ENCODE results near the gene ASZ1. TPM values are rescaled to one million over a fixed set of nuclear protein-coding genes. Genes with fewer than 3 reads are reported as not detected.
A peak's percentile ranks its signal among the peaks of the same experiment; 100 is the strongest.

Gene ASZ1
- total and polyA plus RNA-seq, 7 donors = not detected

GRCh38 chr7:117399820-117400422 lies 27.4 kb downstream of the ASZ1 start:
- no peak for DNase-seq
- no peak for ATAC-seq
- intact Hi-C loops (cut with DNase I) = no loop called here
- H3K36me3 ChIP-seq (ENCODE audit: insufficient read depth in 1 of 2, low read depth in 1 of 2) = no peaks in the 10 kb centered on the region
- WGBS, 3 donors = 54 to 55% (median 54%) methylated on average over 4 of the region's 4 CpGs
- H3K4me3 ChIP-seq = no peak overlapping the region
- H3K9me3 ChIP-seq = no peaks in the 10 kb centered on the region
- TF ChIP-seq CTCF (IDR thresholded peaks at IDR 0.05) = peak; percentile 14
- H3K27ac ChIP-seq = no peak overlapping the region
- H3K27me3 ChIP-seq (ENCODE audit: insufficient read depth in 3 of 3, low read length in 2 of 3) = no peaks in the 10 kb centered on the region
- no peaks in the 10 kb centered on the region for H3K4me1 ChIP-seq

GRCh38 chr7:117395743-117396142 lies 31.6 kb downstream of the ASZ1 start:
- Histone ChIP-seq H3K36me3 (ENCODE audit: insufficient read depth in 1 of 2, low read depth in 1 of 2) (no peaks in the 10 kb centered on the region), H3K27me3 (ENCODE audit: insufficient read depth in 3 of 3, low read length in 2 of 3) (no peaks in the 10 kb centered on the region), H3K4me3 (no peak overlapping the region), H3K9me3 (no peaks in the 10 kb centered on the region), H3K4me1 (no peaks in the 10 kb centered on the region), H3K27ac (no peak overlapping the region)
- intact Hi-C loops (cut with DNase I) = no loop called here
- ATAC-seq (no peak), DNase-seq (no peak)
- no peak for TF ChIP-seq CTCF (IDR thresholded peaks at IDR 0.05)

GRCh38 chr7:117393781-117394180 lies 33.5 kb downstream of the ASZ1 start:
- no peaks in the 10 kb centered on the region for H3K9me3 ChIP-seq
- no peaks in the 10 kb centered on the region for H3K4me1 ChIP-seq
- 76 to 85% (median 77%) methylated on average over 1 of the region's 1 CpG for WGBS, 3 donors
- TF ChIP-seq CTCF (IDR thresholded peaks at IDR 0.05) = no peak
- no peak for ATAC-seq
- no peak for DNase-seq
- H3K4me3 ChIP-seq = no peak overlapping the region
- no peak overlapping the region for H3K27ac ChIP-seq
- no peaks in the 10 kb centered on the region for H3K36me3 ChIP-seq (ENCODE audit: insufficient read depth in 1 of 2, low read depth in 1 of 2)
- no peaks in the 10 kb centered on the region for H3K27me3 ChIP-seq (ENCODE audit: insufficient read depth in 3 of 3, low read length in 2 of 3)
- intact Hi-C loops (cut with DNase I) = no loop called here

GRCh38 chr7:117389871-117390270 lies 37.4 kb downstream of the ASZ1 start:
- TF ChIP-seq CTCF (IDR thresholded peaks at IDR 0.05) = no peak
- DNase-seq (no peak), ATAC-seq (no peak)
- H3K36me3 ChIP-seq (ENCODE audit: insufficient read depth in 1 of 2, low read depth in 1 of 2) = no peaks in the 10 kb centered on the region
- no peaks in the 10 kb centered on the region for H3K4me1 ChIP-seq
- no peaks in the 10 kb centered on the region for H3K9me3 ChIP-seq
- no peaks in the 10 kb centered on the region for H3K27me3 ChIP-seq (ENCODE audit: insufficient read depth in 3 of 3, low read length in 2 of 3)
- no peak overlapping the region for H3K4me3 ChIP-seq
- WGBS, 3 donors = 97 to 99% (median 97%) methylated on average over 3 of the region's 3 CpGs
- no peak overlapping the region for H3K27ac ChIP-seq
- intact Hi-C loops (cut with DNase I) = no loop called here

- no peaks in the 10 kb centered on the region for H3K27me3 ChIP-seq (ENCODE audit: insufficient read depth in 3 of 3, low read length in 2 of 3)
- ATAC-seq = no peak
- no peak overlapping the region for H3K27ac ChIP-seq
- DNase-seq = no peak
- intact Hi-C loops (cut with DNase I) = no loop called here
- H3K4me3 ChIP-seq = no peak overlapping the region
- H3K36me3 ChIP-seq (ENCODE audit: insufficient read depth in 1 of 2, low read depth in 1 of 2) = no peaks in the 10 kb centered on the region
- H3K4me1 ChIP-seq = no peaks in the 10 kb centered on the region
- WGBS, 3 donors = 74 to 92% (median 77%) methylated on average over 1 of the region's 1 CpG
- TF ChIP-seq CTCF (IDR thresholded peaks at IDR 0.05) = no peak
- no peaks in the 10 kb centered on the region for H3K9me3 ChIP-seq
Measured at GRCh38 chr7:117386110-117386706, 41.1 kb downstream of the ASZ1 start.
